CD8-positive, alpha-beta memory T cell (primary cell): ENCODE measurements around the gene CSK. TPM values are rescaled to one million over a fixed set of nuclear protein-coding genes. Genes with fewer than 3 reads are reported as not detected.
A peak's percentile ranks its signal among the peaks of the same experiment; 100 is the strongest.

ENCODE experiments used
- CTCF ChIA-PET: fragments of 350-600 bp; sonication (Branson Sonifier 250); formaldehyde crosslinking; loops from one replicate; lab custom pipeline; 2021; ENCODE audit warnings: antibody characterized with exemption; lab: Charles Lee
- POLR2A ChIA-PET: fragments of 350-600 bp; sonication (Branson Sonifier 250); formaldehyde crosslinking; loops from one replicate; lab custom pipeline; 2021; ENCODE audit warnings: antibody characterized with exemption; lab: Charles Lee
- DNase-seq, 5 donors: peaks; one replicate each; pipeline versions ENCODE4 v3.0.0 to v3.0.0-alpha.2; 2020 to 2022; ENCODE audit warnings: mixed read lengths in 1 of 5
- H3K27ac ChIP-seq: one replicate; pipeline ENCODE4 v1.7.0; 2013; ENCODE audit warnings: low read depth, mild to moderate bottlenecking, low read length, moderate library complexity
- H3K27me3 ChIP-seq: 2 replicates; pipeline ENCODE4 v1.7.0; 2013; ENCODE audit warnings: low read length, mild to moderate bottlenecking; ENCODE audit not compliant: insufficient read depth, poor library complexity, severe bottlenecking
- H3K36me3 ChIP-seq: 2 replicates; pipeline ENCODE4 v1.7.0; 2013; ENCODE audit warnings: mild to moderate bottlenecking, low read length, moderate library complexity; ENCODE audit not compliant: insufficient read depth
- H3K4me1 ChIP-seq: 2 replicates; pipeline ENCODE4 v1.7.0; 2013; ENCODE audit warnings: mild to moderate bottlenecking, low read length, moderate library complexity; ENCODE audit not compliant: insufficient read depth
- H3K4me3 ChIP-seq: 2 replicates; pipeline ENCODE4 v1.7.0; 2013; ENCODE audit warnings: mild to moderate bottlenecking, low read length
- H3K9me3 ChIP-seq: 2 replicates; pipeline ENCODE4 v1.7.0; 2013; ENCODE audit warnings: mild to moderate bottlenecking, low read length
- H3K27ac Mint-ChIP-seq, 8 donors: one replicate each; pipeline ENCODE4 v1.8.0; 2020 to 2021; ENCODE audit warnings: mixed read lengths in 8 of 8, mild to moderate bottlenecking in 6 of 8, inconsistent platforms in 3 of 8, moderate library complexity in 3 of 8
- H3K27me3 Mint-ChIP-seq, 2 donors: one replicate each; pipeline ENCODE4 v1.8.0; 2020 to 2021; ENCODE audit warnings: mixed read lengths in 2 of 2, mild to moderate bottlenecking in 1 of 2, moderate library complexity in 1 of 2
- H3K36me3 Mint-ChIP-seq, 3 donors: one replicate each; pipeline ENCODE4 v1.8.0; 2020 to 2021; ENCODE audit warnings: mixed read lengths in 3 of 3, inconsistent platforms in 1 of 3, mild to moderate bottlenecking in 1 of 3
- H3K4me1 Mint-ChIP-seq, 3 donors: one replicate each; pipeline ENCODE4 v1.8.0; 2020 to 2021; ENCODE audit warnings: mixed read lengths in 3 of 3, inconsistent platforms in 1 of 3, mild to moderate bottlenecking in 1 of 3
- H3K4me3 Mint-ChIP-seq, 7 donors: one replicate each; pipeline ENCODE4 v1.8.0; 2020 to 2021; ENCODE audit warnings: mixed read lengths in 7 of 7, mild to moderate bottlenecking in 6 of 7, moderate library complexity in 4 of 7, inconsistent platforms in 2 of 7
- H3K9me3 Mint-ChIP-seq, 5 donors: one replicate each; pipeline ENCODE4 v1.8.0; 2020 to 2022; ENCODE audit warnings: mixed read lengths in 5 of 5, mild to moderate bottlenecking in 3 of 5, moderate library complexity in 2 of 5, inconsistent platforms in 1 of 5
- polyA plus RNA-seq: library from polyadenylated mRNA; unstranded; fragments of 300-500 nt; fragmentation: Illumina TruSeq; gene quantifications from one replicate; pipeline ENCODE4 v1.2.3, GENCODE V29; 2021
- total RNA-seq, 2 experiments: library from RNA; stranded (reverse); gene quantifications; one replicate each; pipeline ENCODE4 v1.2.3, GENCODE V29; 2021

CSK gene
- total and polyA plus RNA-seq, 3 experiments from 2014 or later: 154 to 294 (median 288) TPM

DNA sequence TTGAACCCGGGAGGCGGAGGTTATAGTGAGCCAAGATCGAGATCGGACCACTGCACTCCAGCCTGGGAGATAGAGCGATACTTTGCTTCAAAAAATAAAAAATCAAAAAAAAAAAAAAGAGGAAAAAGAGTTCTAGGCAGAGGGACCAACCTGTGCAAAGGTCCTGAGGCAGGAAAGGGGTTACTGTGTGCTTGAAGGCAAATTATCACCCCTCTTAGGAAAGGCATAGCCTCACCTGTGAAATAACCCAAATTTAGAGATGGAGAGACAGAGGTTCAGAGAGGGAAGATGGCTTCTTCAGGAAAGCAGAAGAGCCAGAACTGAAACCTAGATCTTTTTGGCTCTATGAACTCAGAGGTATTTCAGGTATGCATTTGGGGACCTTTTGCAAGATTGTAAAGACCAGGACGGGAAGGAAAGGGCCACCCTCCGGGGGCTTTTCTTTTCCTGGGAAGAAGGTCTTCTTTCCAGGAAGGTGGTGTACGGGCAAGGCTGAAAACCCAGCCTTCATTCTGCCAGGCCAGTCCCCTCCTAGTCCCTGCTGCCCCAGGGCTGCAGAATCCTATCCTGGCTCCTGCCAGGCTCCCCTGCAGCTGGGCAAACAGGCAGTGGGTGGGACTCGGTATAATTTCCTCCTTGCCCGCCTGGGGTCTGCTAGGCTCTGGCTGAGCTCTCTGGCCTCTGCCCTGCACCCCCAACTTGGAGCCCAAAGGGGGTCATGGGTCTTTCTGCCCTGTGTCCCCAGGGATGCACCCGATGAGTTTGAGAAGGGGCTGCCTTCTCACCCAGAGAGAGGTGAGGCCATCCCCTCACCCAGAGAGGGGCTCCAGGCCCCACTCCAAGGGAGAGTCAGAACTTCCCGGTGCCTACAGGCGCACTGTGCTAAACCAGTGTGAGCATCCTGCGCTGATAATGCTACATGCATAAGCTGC, 14.4 kb upstream of the CSK start:
- Histone ChIP-seq H3K36me3 (no peaks in the 10 kb centered on the region), H3K4me3 (no peak overlapping the region), H3K27me3 (peaks cover 3% of the 10 kb centered on the region), H3K27ac (no peak overlapping the region), H3K9me3 (no peaks in the 10 kb centered on the region), H3K4me1 (peaks cover 10% of the 10 kb centered on the region)
- CTCF ChIA-PET: interaction anchor here (0.6 to 18.5 kb wide), 14 partner anchors 8 to 398 kb away, joined by 3 to 1086 read pairs (median 18); partner anchors contain the start of genes CSK and CYP1A1
- DNase-seq: no peak
- H3K36me3 Mint-ChIP-seq: no peaks in the 10 kb centered on the region
- no peak overlapping the region for H3K4me3 Mint-ChIP-seq
- POLR2A ChIA-PET: interaction anchor here (1.1 kb wide), 1 partner anchor 132 kb away, joined by 3 read pairs; no protein-coding TSS in a partner anchor
- no peaks in the 10 kb centered on the region for H3K9me3 Mint-ChIP-seq
- peaks cover 8 to 11% of the 10 kb centered on the region in 2 donors for H3K27me3 Mint-ChIP-seq
- H3K4me1 Mint-ChIP-seq: peaks cover 13 to 18% (median 15%) of the 10 kb centered on the region in 3 donors
- H3K27ac Mint-ChIP-seq: no peak overlapping the region

DNA sequence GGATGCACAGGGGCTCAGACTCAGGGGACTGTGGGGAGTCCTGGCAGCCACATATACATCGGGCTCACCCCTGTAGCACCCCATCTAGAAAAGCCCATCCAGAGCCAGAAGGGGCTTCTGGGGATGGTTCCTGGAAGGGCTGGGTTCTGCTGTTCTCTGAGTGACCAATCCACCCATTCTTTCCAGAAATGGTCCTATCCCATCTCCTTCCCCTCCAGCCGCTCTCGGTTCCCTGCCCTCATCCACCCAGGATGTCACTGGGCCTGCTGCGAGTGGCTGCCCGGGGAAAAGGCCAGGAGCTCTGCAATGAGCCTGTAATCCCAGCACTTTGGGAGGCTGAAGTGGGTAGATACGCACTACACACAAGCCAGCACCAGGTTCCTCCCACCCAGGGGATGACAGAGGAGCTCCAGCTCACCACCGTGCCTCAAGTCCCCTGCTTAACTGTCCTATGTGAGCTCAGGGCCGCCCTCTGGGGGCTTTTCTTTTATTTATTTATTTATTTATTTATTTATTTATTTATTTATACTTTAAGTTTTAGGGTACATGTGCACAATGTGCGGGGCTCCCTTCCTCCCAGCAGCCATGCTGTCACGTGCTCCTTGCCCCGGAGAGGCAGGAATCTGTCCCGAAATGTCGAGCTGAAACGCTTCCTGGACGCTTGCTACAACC, 13.6 kb upstream of the CSK start:
- POLR2A ChIA-PET: interaction anchor here (1.0 to 1.9 kb wide), 3 partner anchors 25 to 133 kb away, joined by 3 to 20 read pairs (median 5); no protein-coding TSS in a partner anchor
- Mint-ChIP-seq H3K27ac (peak overlapping the region in 1 of 8 donors; percentile 3), H3K9me3 (no peaks in the 10 kb centered on the region)

DNA sequence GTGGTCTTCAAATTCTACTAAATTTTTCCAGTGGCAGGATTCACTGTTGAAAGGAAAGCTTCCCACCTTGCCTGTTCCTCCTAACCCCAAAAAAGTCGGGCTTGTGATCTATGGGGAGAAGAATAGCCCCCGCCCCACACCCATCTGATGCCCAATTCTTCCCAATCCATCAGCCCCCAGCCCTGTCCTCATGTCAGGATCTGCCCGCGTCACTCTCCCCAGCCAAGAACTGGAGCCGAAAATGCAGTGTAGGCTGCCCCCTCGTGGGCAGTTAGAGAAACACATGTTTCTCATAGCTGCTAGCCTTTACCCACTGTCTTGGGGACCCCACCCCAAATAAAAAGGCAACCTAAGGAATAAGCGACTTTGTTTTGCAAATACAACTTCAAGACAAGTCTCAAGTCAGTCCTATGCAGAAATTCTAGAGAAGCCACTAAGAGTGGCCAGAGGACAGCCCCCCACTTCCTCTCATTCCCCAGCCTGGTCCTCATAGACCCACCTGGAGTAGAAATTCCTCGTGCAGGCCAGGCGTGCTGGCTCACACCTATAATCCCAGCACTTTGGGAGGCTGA, 13.0 kb upstream of the CSK start:
- peaks cover 13 to 23% (median 20%) of the 10 kb centered on the region in 3 donors for H3K4me1 Mint-ChIP-seq
- peak; percentile 50 to 76 (median 58) for DNase-seq
- Histone ChIP-seq H3K4me1 (peaks cover 17% of the 10 kb centered on the region), H3K36me3 (no peaks in the 10 kb centered on the region), H3K9me3 (no peaks in the 10 kb centered on the region), H3K4me3 (no peak overlapping the region), H3K27ac (no peak overlapping the region), H3K27me3 (no peaks in the 10 kb centered on the region)
- no peaks in the 10 kb centered on the region for H3K36me3 Mint-ChIP-seq
- no peaks in the 10 kb centered on the region for H3K9me3 Mint-ChIP-seq
- peak overlapping the region in 3 of 8 donors; percentile 3 to 21 (median 17) for H3K27ac Mint-ChIP-seq
- H3K27me3 Mint-ChIP-seq: peaks cover 5 to 8% of the 10 kb centered on the region in 2 donors
- ChIA-PET CTCF (interaction anchor here (1.0 to 18.5 kb wide), 27 partner anchors 10 to 399 kb away, joined by 3 to 1086 read pairs (median 7); partner anchors contain the start of genes CPLX3, CSK, CYP1A1 and FAM219B), POLR2A (interaction anchor here (0.7 to 1.9 kb wide), 4 partner anchors 24 to 134 kb away, joined by 3 to 20 read pairs (median 4); no protein-coding TSS in a partner anchor)
- H3K4me3 Mint-ChIP-seq: peak overlapping the region in 1 of 7 donors; percentile 35

More for the DNA sequence above, 13.6 kb upstream of the CSK start:
- DNase-seq: no peak
- CTCF ChIA-PET: interaction anchor here (0.6 to 18.5 kb wide), 21 partner anchors 9 to 398 kb away, joined by 3 to 1086 read pairs (median 10); partner anchors contain the start of genes CPLX3, CSK, CYP1A1 and FAM219B
- H3K27me3 Mint-ChIP-seq: peaks cover 5 to 8% of the 10 kb centered on the region in 2 donors
- H3K4me3 ChIP-seq: no peak overlapping the region
- H3K27ac ChIP-seq: no peak overlapping the region
- no peaks in the 10 kb centered on the region for H3K9me3 ChIP-seq
- no peaks in the 10 kb centered on the region for H3K36me3 ChIP-seq
- no peaks in the 10 kb centered on the region for H3K36me3 Mint-ChIP-seq
- peaks cover 13 to 21% (median 15%) of the 10 kb centered on the region in 3 donors for H3K4me1 Mint-ChIP-seq
- H3K4me1 ChIP-seq: peaks cover 12% of the 10 kb centered on the region
- H3K27me3 ChIP-seq: peaks cover 3% of the 10 kb centered on the region
- H3K4me3 Mint-ChIP-seq: peak overlapping the region in 1 of 7 donors; percentile 35

GRCh38 chr15:74769463-74770025, 12.3 kb upstream of the CSK start:
- no peaks in the 10 kb centered on the region for H3K36me3 Mint-ChIP-seq
- H3K4me1 ChIP-seq: peaks cover 17% of the 10 kb centered on the region
- no peaks in the 10 kb centered on the region for H3K9me3 ChIP-seq
- no peak overlapping the region for H3K4me3 Mint-ChIP-seq
- H3K27me3 Mint-ChIP-seq: peaks cover 5 to 8% of the 10 kb centered on the region in 2 donors
- peaks cover 13 to 29% (median 25%) of the 10 kb centered on the region in 3 donors for H3K4me1 Mint-ChIP-seq
- ChIA-PET POLR2A (interaction anchor here (0.6 to 1.9 kb wide), 4 partner anchors 24 to 123 kb away, joined by 3 to 20 read pairs (median 4); partner anchors contain the start of gene MPI), CTCF (interaction anchor here (0.8 to 18.5 kb wide), 29 partner anchors 10 to 400 kb away, joined by 3 to 1086 read pairs (median 6); partner anchors contain the start of genes CPLX3, CSK, CYP1A1 and FAM219B)
- peak overlapping the region in 1 of 8 donors; percentile 56 for H3K27ac Mint-ChIP-seq
- no peak for DNase-seq
- no peaks in the 10 kb centered on the region for H3K9me3 Mint-ChIP-seq
- no peak overlapping the region for H3K4me3 ChIP-seq
- H3K27ac ChIP-seq: no peak overlapping the region
- H3K36me3 ChIP-seq: no peaks in the 10 kb centered on the region
- H3K27me3 ChIP-seq: no peaks in the 10 kb centered on the region

GRCh38 chr15:74770211-74770903, 11.5 kb upstream of the CSK start:
- Mint-ChIP-seq H3K4me3 (no peak overlapping the region), H3K27ac (peak overlapping the region in 2 of 8 donors; percentile 86 to 87), H3K36me3 (no peaks in the 10 kb centered on the region), H3K4me1 (peaks cover 15 to 35% (median 31%) of the 10 kb centered on the region in 3 donors), H3K9me3 (no peaks in the 10 kb centered on the region), H3K27me3 (peaks cover 5 to 8% of the 10 kb centered on the region in 2 donors)
- DNase-seq: peak in 1 of 5 donors; percentile 39
- no peaks in the 10 kb centered on the region for H3K27me3 ChIP-seq
- H3K9me3 ChIP-seq: no peaks in the 10 kb centered on the region
- CTCF ChIA-PET: interaction anchor here (0.8 to 18.5 kb wide), 42 partner anchors 11 to 398 kb away, joined by 3 to 1086 read pairs (median 5); partner anchors contain the start of genes COX5A, CPLX3, CSK and CYP1A1
- H3K27ac ChIP-seq: no peak overlapping the region
- POLR2A ChIA-PET: interaction anchor here (1.0 to 3.2 kb wide), 7 partner anchors 12 to 30 kb away, joined by 4 to 25 read pairs (median 15); partner anchors contain the start of gene CSK
- no peak overlapping the region for H3K4me3 ChIP-seq
- H3K4me1 ChIP-seq: peaks cover 21% of the 10 kb centered on the region
- no peaks in the 10 kb centered on the region for H3K36me3 ChIP-seq

DNA sequence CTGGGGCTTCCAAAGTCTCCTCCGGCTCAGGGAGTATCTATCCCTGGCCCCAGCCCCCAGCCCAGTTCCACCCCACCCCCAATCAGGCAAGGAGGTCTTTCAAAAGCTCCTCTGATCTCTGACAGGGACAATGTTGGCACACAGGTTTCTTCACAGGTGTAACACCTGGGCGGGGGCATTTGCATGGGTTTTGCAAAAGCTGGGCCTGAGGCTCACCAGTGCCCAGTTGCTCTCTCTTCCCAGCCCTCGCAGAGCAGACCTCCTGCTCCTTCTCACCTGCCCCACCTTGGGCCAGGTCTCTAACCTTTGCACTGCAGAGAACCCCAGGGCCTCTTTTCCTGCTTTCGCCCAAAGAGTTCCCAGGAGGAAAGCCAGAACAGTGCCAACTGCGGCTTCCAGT, 8.6 kb upstream of the CSK start:
- H3K27me3 Mint-ChIP-seq: peaks cover 5 to 6% of the 10 kb centered on the region in 2 donors
- ChIA-PET CTCF (interaction anchor here (0.6 to 18.5 kb wide), 6 partner anchors 8 to 176 kb away, joined by 3 to 1086 read pairs (median 122); partner anchors contain the start of gene CSK), POLR2A (interaction anchor here (3.0 to 3.2 kb wide), 2 partner anchors 9 to 15 kb away, joined by 17 to 25 read pairs; partner anchors contain the start of gene CSK)
- H3K36me3 ChIP-seq: no peaks in the 10 kb centered on the region
- no peak for DNase-seq
- H3K4me3 Mint-ChIP-seq: no peak overlapping the region
- no peak overlapping the region for H3K27ac ChIP-seq
- peak overlapping the region in 5 of 8 donors; percentile 29 to 88 (median 58) for H3K27ac Mint-ChIP-seq
- H3K4me1 ChIP-seq: peaks cover 50% of the 10 kb centered on the region
- H3K36me3 Mint-ChIP-seq: no peaks in the 10 kb centered on the region
- no peaks in the 10 kb centered on the region for H3K9me3 ChIP-seq
- peaks cover 40 to 65% (median 60%) of the 10 kb centered on the region in 3 donors for H3K4me1 Mint-ChIP-seq
- H3K9me3 Mint-ChIP-seq: no peaks in the 10 kb centered on the region
- no peak overlapping the region for H3K4me3 ChIP-seq
- H3K27me3 ChIP-seq: no peaks in the 10 kb centered on the region
